OCI-M2 (cell line): ENCODE measurements around the gene ABCC9.
"Not testable (repeated sequence)": the region's sequence is repeated elsewhere in the genome, so short reads cannot be mapped to it uniquely, and the experiment has no call there.

Source experiments
- DNase-seq: peaks from one replicate; lab custom pipeline; 2025; ENCODE audit not compliant: unreplicated experiment; lab: John Stamatoyannopoulos, UW

ABCC9 gene

GRCh38 chr12:21934173-21934572, 7.1 kb downstream of the ABCC9 start:
- DNase-seq, result no peak

- no peak for DNase-seq
These were observed 7.6 kb downstream of the ABCC9 start for GRCh38 chr12:21933656-21934055.

GRCh38 chr12:21929972-21930371, 11.3 kb downstream of the ABCC9 start:
- not testable (repeated sequence) for DNase-seq

GRCh38 chr12:21925296-21925913, 15.8 kb downstream of the ABCC9 start:
- DNase-seq, result no peak

- no peak for DNase-seq
These were observed 19.8 kb downstream of the ABCC9 start for GRCh38 chr12:21921436-21921835.

GRCh38 chr12:21918456-21918855, 22.8 kb downstream of the ABCC9 start:
- no peak for DNase-seq

- DNase-seq, result no peak
These were observed 27.4 kb downstream of the ABCC9 start for GRCh38 chr12:21913823-21914222.

- no peak for DNase-seq
These were observed 28.9 kb downstream of the ABCC9 start for GRCh38 chr12:21912318-21912717.

GRCh38 chr12:21911832-21912231, 29.4 kb downstream of the ABCC9 start:
- no peak for DNase-seq

- DNase-seq, result no peak
These were observed 30.6 kb downstream of the ABCC9 start for GRCh38 chr12:21910657-21911056.

- no peak for DNase-seq
These were observed 33.0 kb downstream of the ABCC9 start for GRCh38 chr12:21907948-21908837.

GRCh38 chr12:21906919-21907493, 34.2 kb downstream of the ABCC9 start:
- no peak for DNase-seq

- DNase-seq, result not testable (repeated sequence)
These were observed 41.7 kb downstream of the ABCC9 start for GRCh38 chr12:21899532-21899931.

- no peak for DNase-seq
These were observed 45.6 kb downstream of the ABCC9 start for GRCh38 chr12:21895651-21896050.

GRCh38 chr12:21894792-21895595, 46.2 kb downstream of the ABCC9 start:
- no peak for DNase-seq

- DNase-seq, result no peak
These were observed 47.3 kb downstream of the ABCC9 start for GRCh38 chr12:21893924-21894323.

GRCh38 chr12:21892341-21892740, 48.9 kb downstream of the ABCC9 start:
- no peak for DNase-seq

GRCh38 chr12:21891751-21892217, 49.4 kb downstream of the ABCC9 start:
- DNase-seq, result no peak

GRCh38 chr12:21888276-21888863, 52.9 kb downstream of the ABCC9 start:
- no peak for DNase-seq

- no peak for DNase-seq
These were observed 56.3 kb downstream of the ABCC9 start for GRCh38 chr12:21884936-21885335.

- no peak for DNase-seq
These were observed 58.6 kb downstream of the ABCC9 start for GRCh38 chr12:21882635-21883034.
